H54 (cell line): ENCODE results near the gene TCL1B.

ENCODE experiments used
- DNase-seq: peaks from one replicate; pipeline ENCODE4 v3.0.0; 2011; ENCODE audit warnings: low spot score, mixed read lengths; ENCODE audit not compliant: insufficient read length
- FAIRE-seq: peaks from 3 replicates; lab custom pipeline; 2011; peaks lifted over from hg19 to GRCh38; lab: Jason Lieb, UNC
- POLR2A ChIP-seq: IDR thresholded peaks from 2 replicates; pipeline ENCODE4 v1.6.1; 2011; ENCODE audit warnings: low read depth, mild to moderate bottlenecking, low read length

Gene TCL1B

DNA sequence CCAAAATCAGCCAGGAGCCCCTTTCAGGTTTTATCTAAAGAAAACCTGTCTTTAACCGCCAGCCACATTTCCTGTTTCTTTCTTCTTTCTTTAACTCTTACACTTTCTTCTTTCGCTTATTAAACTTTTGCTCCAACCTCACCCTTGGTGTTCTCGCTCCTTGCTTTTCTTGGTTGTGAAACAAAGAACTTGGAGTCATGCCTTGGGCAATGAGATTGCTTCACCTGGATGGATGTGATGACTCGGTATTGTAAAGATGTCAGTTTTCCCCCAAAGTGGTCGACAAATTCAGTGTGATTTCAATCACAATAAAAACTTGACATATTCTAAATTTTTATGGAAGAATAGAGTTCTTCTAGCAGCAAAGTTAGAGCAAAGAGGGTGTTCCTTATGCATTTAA lies 43.9 kb downstream of the TCL1B start:
- FAIRE-seq (no peak), DNase-seq (no peak)
- TF ChIP-seq POLR2A = no peak

DNA sequence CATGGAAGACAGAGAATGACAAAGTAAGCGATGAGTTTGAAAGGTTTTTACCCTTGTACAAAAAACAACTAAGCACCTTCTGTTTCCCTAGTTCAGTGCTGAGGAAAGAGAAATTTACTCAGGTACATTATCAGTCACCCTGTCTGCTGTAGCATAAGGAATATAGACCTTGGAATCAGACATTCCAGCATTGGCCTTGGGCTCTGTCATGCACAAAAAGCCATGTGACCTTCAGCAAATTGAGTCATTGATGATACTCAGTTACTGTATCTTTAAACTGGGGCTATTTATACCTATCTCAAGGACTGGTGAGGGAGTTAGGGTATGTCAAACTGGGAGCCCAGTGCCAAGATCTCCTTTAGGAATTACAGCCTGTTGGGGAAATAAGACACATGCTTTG lies 47.0 kb downstream of the TCL1B start:
- no peak for FAIRE-seq
- no peak for DNase-seq
- no peak for TF ChIP-seq POLR2A

DNA sequence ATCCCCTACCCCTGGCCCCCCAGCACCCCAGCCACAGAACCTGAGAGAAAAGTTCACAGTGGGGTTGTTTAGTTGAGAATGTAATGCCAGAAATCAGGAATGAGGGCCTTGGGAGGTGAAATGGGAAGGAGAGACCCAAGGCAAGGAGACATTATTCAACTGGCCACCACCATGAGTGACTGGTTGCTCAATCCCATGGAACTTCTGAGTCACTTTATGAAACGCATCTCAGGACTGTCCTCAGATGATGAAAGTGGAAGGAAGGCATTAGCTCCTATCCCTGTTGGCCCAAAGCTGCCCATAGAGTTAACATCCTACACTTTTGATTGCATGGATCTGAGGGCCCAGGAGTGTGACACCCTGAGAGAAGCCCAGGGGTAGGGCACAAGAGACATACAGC lies 53.1 kb downstream of the TCL1B start:
- DNase-seq (no peak), FAIRE-seq (no peak)
- no peak for TF ChIP-seq POLR2A

GRCh38 chr14:95741038-95741490 lies 54.8 kb downstream of the TCL1B start:
- FAIRE-seq = no peak

GRCh38 chr14:95741781-95742180 lies 55.6 kb downstream of the TCL1B start:
- TF ChIP-seq POLR2A = no peak
- DNase-seq (no peak), FAIRE-seq (no peak)

More at GRCh38 chr14:95741038-95741490, 54.8 kb downstream of the TCL1B start:
- DNase-seq = no peak
- TF ChIP-seq POLR2A = no peak
